ENCODE measurements around the gene MDM2.

Gene MDM2

GRCh38 chr12:68841717-68842116 lies 33.7 kb downstream of the MDM2 start:
- Histone ChIP-seq H3K4me2 (ENCODE audit: low read depth, low read length) (no peak overlapping the region), H4K20me1 (ENCODE audit: insufficient read depth, low read length) (peaks cover 44% of the 10 kb centered on the region), H3F3A (ENCODE audit: insufficient read depth, low read length) (peaks cover 90% of the 10 kb centered on the region), H3K9me2 (replicated peaks; ENCODE audit: insufficient read depth, low read length) (no peaks in the 10 kb centered on the region), H3K36me3 (replicated peaks; ENCODE audit: insufficient read depth, low read length) (peaks cover 38% of the 10 kb centered on the region), H3K4me3 (ENCODE audit: low read length) (no peak overlapping the region), H3K4me1 (ENCODE audit: low read length) (no peaks in the 10 kb centered on the region), H3K79me2 (ENCODE audit: low read length) (peaks cover 37% of the 10 kb centered on the region), H3K9me3 (replicated peaks; ENCODE audit: insufficient read depth, low read length) (no peaks in the 10 kb centered on the region), H3K27me3 (replicated peaks; ENCODE audit: insufficient read depth, low read length) (no peaks in the 10 kb centered on the region), H3K9ac (ENCODE audit: low read length) (no peak overlapping the region), H3K27ac (ENCODE audit: low read length) (no peak overlapping the region), H2AFZ (ENCODE audit: low read length) (no peak overlapping the region)
- no peak for DNase-seq
- TF ChIP-seq CTCF (IDR thresholded peaks at IDR 0.05; ENCODE audit: low read length), result no peak
- TF ChIP-seq EZH2 (optimal IDR thresholded peaks at IDR 0.05; ENCODE audit: low read depth, low read length), result no peak

- TF ChIP-seq EZH2phosphoT487 (IDR thresholded peaks at IDR 0.05; ENCODE audit: low read length) (no peak), CTCF (IDR thresholded peaks at IDR 0.05; ENCODE audit: low read length) (no peak), EZH2 (optimal IDR thresholded peaks at IDR 0.05; ENCODE audit: low read depth, low read length) (no peak)
- Histone ChIP-seq H3K4me2 (ENCODE audit: low read depth, low read length) (no peak overlapping the region), H2AFZ (ENCODE audit: low read length) (no peak overlapping the region), H3F3A (ENCODE audit: insufficient read depth, low read length) (peaks cover 89% of the 10 kb centered on the region), H3K27ac (ENCODE audit: low read length) (no peak overlapping the region), H3K9me3 (replicated peaks; ENCODE audit: insufficient read depth, low read length) (no peaks in the 10 kb centered on the region), H3K36me3 (replicated peaks; ENCODE audit: insufficient read depth, low read length) (peaks cover 38% of the 10 kb centered on the region), H3K9me2 (replicated peaks; ENCODE audit: insufficient read depth, low read length) (no peaks in the 10 kb centered on the region), H3K4me3 (ENCODE audit: low read length) (no peak overlapping the region), H4K20me1 (ENCODE audit: insufficient read depth, low read length) (peaks cover 44% of the 10 kb centered on the region), H3K4me1 (ENCODE audit: low read length) (no peaks in the 10 kb centered on the region), H3K27me3 (replicated peaks; ENCODE audit: insufficient read depth, low read length) (no peaks in the 10 kb centered on the region), H3K79me2 (ENCODE audit: low read length) (peaks cover 33% of the 10 kb centered on the region), H3K9ac (ENCODE audit: low read length) (no peak overlapping the region)
- no peak for DNase-seq
Measured at GRCh38 chr12:68842123-68842522, 34.1 kb downstream of the MDM2 start.

- no peaks in the 10 kb centered on the region for H3K9me2 ChIP-seq (replicated peaks; ENCODE audit: insufficient read depth, low read length)
- H4K20me1 ChIP-seq (ENCODE audit: insufficient read depth, low read length), result peaks cover 43% of the 10 kb centered on the region
- no peak overlapping the region for H3K4me2 ChIP-seq (ENCODE audit: low read depth, low read length)
- no peak overlapping the region for H2AFZ ChIP-seq (ENCODE audit: low read length)
- no peak overlapping the region for H3K4me3 ChIP-seq (ENCODE audit: low read length)
- no peaks in the 10 kb centered on the region for H3K27me3 ChIP-seq (replicated peaks; ENCODE audit: insufficient read depth, low read length)
- no peak overlapping the region for H3K27ac ChIP-seq (ENCODE audit: low read length)
- H3K36me3 ChIP-seq (replicated peaks; ENCODE audit: insufficient read depth, low read length), result peaks cover 36% of the 10 kb centered on the region
- no peak overlapping the region for H3K9ac ChIP-seq (ENCODE audit: low read length)
- no peak for DNase-seq
- H3K4me1 ChIP-seq (ENCODE audit: low read length), result no peaks in the 10 kb centered on the region
- TF ChIP-seq EZH2 (optimal IDR thresholded peaks at IDR 0.05; ENCODE audit: low read depth, low read length) (no peak), EZH2phosphoT487 (IDR thresholded peaks at IDR 0.05; ENCODE audit: low read length) (no peak), CTCF (IDR thresholded peaks at IDR 0.05; ENCODE audit: low read length) (no peak)
- peaks cover 83% of the 10 kb centered on the region for H3F3A ChIP-seq (ENCODE audit: insufficient read depth, low read length)
- no peaks in the 10 kb centered on the region for H3K9me3 ChIP-seq (replicated peaks; ENCODE audit: insufficient read depth, low read length)
- peaks cover 29% of the 10 kb centered on the region for H3K79me2 ChIP-seq (ENCODE audit: low read length)
Measured at GRCh38 chr12:68842784-68843567, 35.0 kb downstream of the MDM2 start.
